GM23248 (cell line): ENCODE data around the gene TET3.

Source experiments
- EZH2 ChIP-seq: fragments of 200-600 bp; sonication (generic); IDR thresholded peaks from 2 replicates; pipeline ENCODE4 v1.6.1; 2018; ENCODE audit warnings: antibody characterized with exemption, mild to moderate bottlenecking; ENCODE audit not compliant: insufficient read depth, poor library complexity, severe bottlenecking
- EZH2phosphoT487 ChIP-seq: fragments of 200-600 bp; sonication (generic); IDR thresholded peaks from 2 replicates; pipeline ENCODE4 v1.6.1; 2018; ENCODE audit warnings: antibody characterized with exemption, moderate library complexity, mild to moderate bottlenecking, low read depth; ENCODE audit not compliant: insufficient read depth

DNA sequence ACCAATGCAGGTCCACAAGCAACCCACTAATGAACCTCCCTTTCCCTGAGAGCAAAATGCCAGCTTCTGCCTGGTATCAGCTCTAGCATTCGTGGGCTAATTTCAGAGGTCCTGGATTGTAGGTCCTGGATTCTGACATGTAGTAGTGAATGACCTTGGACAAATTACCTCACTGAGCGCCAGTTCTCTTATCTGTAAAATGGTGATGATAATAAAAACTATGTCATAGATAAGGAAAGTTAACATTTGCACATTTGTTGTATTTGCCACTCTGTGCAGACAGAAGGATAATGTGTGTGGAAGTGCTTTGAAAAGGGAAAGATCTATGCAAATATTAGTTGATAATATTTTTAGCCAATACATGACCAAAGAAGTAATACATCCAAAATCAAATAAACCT is 4.1 kb upstream of the TET3 start:
- TF ChIP-seq EZH2 (no peak), EZH2phosphoT487 (no peak)
